Epithelial cell of umbilical artery (primary cell): ENCODE results near the gene DNAAF1. TPM values are rescaled to one million over a fixed set of nuclear protein-coding genes. Genes with fewer than 3 reads are reported as not detected.

Experiments used
- total RNA-seq: library from RNA; depleted of rRNA; stranded (reverse); fragments of >200 nt; gene quantifications from 2 replicates; pipeline ENCODE4 v1.2.3, GENCODE V29; 2014

The DNAAF1 gene
- not detected in 2 replicates for total RNA-seq

DNA sequence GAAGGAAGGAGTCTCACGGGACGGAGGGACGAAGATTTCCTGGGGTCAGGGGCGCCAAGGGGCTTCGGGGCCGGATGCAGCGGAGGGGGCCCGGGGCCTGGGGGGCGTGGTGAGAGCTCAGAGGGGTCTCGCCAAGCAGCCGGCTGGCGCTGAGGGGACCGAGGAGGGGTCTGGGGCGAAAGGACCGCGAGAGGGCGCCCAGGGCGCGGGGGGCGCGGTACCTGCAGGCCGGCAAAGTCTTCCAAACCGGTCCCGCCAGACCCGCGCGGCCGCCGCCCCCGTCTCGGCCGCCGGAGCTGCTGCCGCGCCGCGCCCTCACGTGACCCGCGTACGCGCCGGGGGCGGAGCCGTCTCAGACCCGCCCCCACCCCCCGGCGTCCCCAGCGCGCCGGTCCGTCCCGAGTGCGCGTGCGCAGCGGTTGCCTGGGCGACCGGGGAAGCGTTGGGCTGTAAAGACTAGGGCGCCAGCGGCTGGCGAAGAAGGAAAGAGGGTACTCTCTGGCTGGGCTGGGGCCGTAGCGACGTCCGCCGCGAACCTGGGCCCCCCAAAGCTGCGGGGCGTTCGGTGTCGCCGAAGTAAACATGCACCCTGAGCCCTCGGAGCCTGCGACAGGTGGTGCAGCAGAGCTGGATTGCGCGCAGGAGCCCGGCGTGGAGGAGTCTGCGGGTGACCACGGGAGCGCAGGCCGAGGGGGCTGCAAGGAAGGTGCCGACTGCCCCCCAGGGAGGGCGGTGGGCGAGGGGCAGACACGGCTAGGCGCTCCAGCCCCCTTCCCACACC is at the start of gene DNAAF1, which contains the start of gene HSDL1:
DNAAF1 (plus strand) TSS at position 450 of the 781 bp plus-strand sequence; CDS start at position 583, 133 bp downstream.
HSDL1 (minus strand) TSS at position 319 of the 781 bp plus-strand sequence. CDS start 13,856 bp downstream, outside the sequence.

GRCh38 chr16:84116720-84117493 is 28.2 kb upstream of the DNAAF1 start, which contains the start of gene MBTPS1:
Gene MBTPS1, minus strand, starts transcription at chr16:84116942. Its CDS starts 15,159 bp downstream, at chr16:84101783.

GRCh38 chr16:84186685-84187437 is 41.8 kb downstream of the DNAAF1 start, which contains the start of gene TAF1C:
Gene TAF1C, minus strand, starts transcription at chr16:84187057. Its CDS starts 2,069 bp downstream, at chr16:84184988.

GRCh38 chr16:84190731-84191388 is 45.8 kb downstream of the DNAAF1 start, which contains the start of gene ADAD2:
Gene ADAD2, plus strand, starts transcription at chr16:84191157. Its CDS starts 74 bp downstream, at chr16:84191231.

Other genes with a start within 250 kb of the DNAAF1 start
- 2.6 and 3.5 TPM in 2 replicates for gene MLYCD, start 246.2 kb upstream of the DNAAF1 start, total RNA-seq
- gene OSGIN1, start 192.1 kb upstream of the DNAAF1 start, total RNA-seq = 0.91 and 0.97 TPM in 2 replicates
- under 0.01 TPM in 1 of 2 replicates, not detected in the other for gene NECAB2, start 177.1 kb upstream of the DNAAF1 start, total RNA-seq
- gene SLC38A8, start 102.5 kb upstream of the DNAAF1 start, total RNA-seq = not detected in 2 replicates
- 107 and 123 TPM in 2 replicates for gene MBTPS1, start 28.4 kb upstream of the DNAAF1 start, total RNA-seq
- 25.7 and 33.4 TPM in 2 replicates for gene HSDL1, start 131 bp upstream of the DNAAF1 start, total RNA-seq
- 15.9 and 24.3 TPM in 2 replicates for gene TAF1C, start 41.7 kb downstream of the DNAAF1 start, total RNA-seq
- gene ADAD2, start 45.8 kb downstream of the DNAAF1 start, total RNA-seq = not detected in 2 replicates
- gene KCNG4, start 94.7 kb downstream of the DNAAF1 start, total RNA-seq = not detected in 2 replicates
- gene WFDC1, start 149.6 kb downstream of the DNAAF1 start, total RNA-seq = 0.15 TPM in 1 of 2 replicates, not detected in the other
- not detected in 2 replicates for gene ATP2C2, start 223.2 kb downstream of the DNAAF1 start, total RNA-seq